Fibroblast of lung (primary cell): ENCODE measurements around the gene GRIK2.

Experiments used
- CTCF ChIP-seq, 2 donors: IDR thresholded peaks in 1 of 2; conservative IDR thresholded peaks in 1 of 2; 1 replicate in 1 of 2; 2 replicates in 1 of 2; pipeline ENCODE4 v1.5.1; 2011 to 2012; ENCODE audit warnings: low read length in 2 of 2, control low read depth in 1 of 2, inconsistent platforms in 1 of 2, low read depth in 1 of 2, mild to moderate bottlenecking in 1 of 2
- EZH2 ChIP-seq: IDR thresholded peaks from 2 replicates; pipeline ENCODE4 v1.5.1; 2012; ENCODE audit warnings: low read length, control low read depth, mild to moderate bottlenecking; ENCODE audit errors: missing control alignments

GRCh38 chr6:101747716-101748115, 354.2 kb downstream of the GRIK2 start:
- no peak for TF ChIP-seq CTCF (conservative IDR thresholded peaks at IDR 0.05 in 1 of 2, IDR thresholded peaks at IDR 0.05 in 1 of 2; ENCODE audit: low read depth in 1 of 2, low read length in 2 of 2)
- TF ChIP-seq EZH2 = no peak
